GM12878 (cell line): ENCODE measurements around the gene DNMT3A. TPM values are rescaled to one million over a fixed set of nuclear protein-coding genes. Genes with fewer than 3 reads are reported as not detected.

ENCODE experiments used
- ATAC-seq: fragments of 200-7000 bp; cut with Tn5 transposase; 3 replicates; pipeline ENCODE4 v1.9.1; 2020; ENCODE audit warnings: mild to moderate bottlenecking, moderate library complexity
- BruUV-seq: library from RNA; stranded (reverse); fragments of 400-500 nt; replicated peaks from 2 replicates; lab custom pipeline; 2021; lab: Mats Ljungman, UMichigan
- CTCF ChIA-PET: fragments of 300-600 bp; sonication (Branson Sonifier 250); formaldehyde crosslinking; extraction: SDS; loops from one replicate; lab custom pipeline; 2021; ENCODE audit warnings: inconsistent platforms; lab: Yijun Ruan, JAX
- POLR2A ChIA-PET: fragments of 350-600 bp; formaldehyde crosslinking; extraction: SDS; loops from one replicate; lab custom pipeline; 2021; ENCODE audit warnings: inconsistent platforms; lab: Charles Lee
- RAD21 ChIA-PET: fragments of 300-600 bp; sonication (Branson Sonifier 250); formaldehyde crosslinking; loops from one replicate; lab custom pipeline; 2023; ENCODE audit warnings: antibody characterized with exemption; ENCODE audit not compliant: unreplicated experiment; lab: Charles Lee
- SMC1A ChIA-PET: fragments of 300-600 bp; sonication (Branson Sonifier 250); formaldehyde crosslinking; loops from one replicate; lab custom pipeline; 2023; ENCODE audit not compliant: unreplicated experiment, uncharacterized antibody; lab: Charles Lee
- DNase-seq: peaks from one replicate; pipeline ENCODE4 v3.0.0-alpha.2; 2011; ENCODE audit warnings: low read depth, low spot score
- FAIRE-seq: peaks from 3 replicates; lab custom pipeline; 2011; peaks lifted over from hg19 to GRCh38; lab: Jason Lieb, UNC
- H2AFZ ChIP-seq: 2 replicates; pipeline ENCODE4 v1.6.0; 2011; ENCODE audit warnings: low read depth, low read length, control low read depth; ENCODE audit not compliant: control insufficient read depth
- H3K27ac ChIP-seq: 2 replicates; pipeline ENCODE4 v1.5.1; 2011; ENCODE audit warnings: control low read depth; ENCODE audit not compliant: control insufficient read depth, insufficient read depth
- H3K27me3 ChIP-seq, 2 experiments: replicated peaks in 1 of 2; 2 replicates each; pipeline versions ENCODE4 v1.6.0 to v1.6.1; 2011; ENCODE audit warnings: low read length in 1 of 2; ENCODE audit not compliant: control insufficient read depth in 2 of 2, insufficient read depth in 2 of 2
- H3K36me3 ChIP-seq, 2 experiments: 2 replicates each; pipeline ENCODE4 v1.5.1; 2011; ENCODE audit warnings: low read length in 1 of 2; ENCODE audit not compliant: control insufficient read depth in 2 of 2, insufficient read depth in 2 of 2
- H3K4me1 ChIP-seq: 2 replicates; pipeline ENCODE4 v1.6.1; 2011; ENCODE audit warnings: mild to moderate bottlenecking, low read length, moderate library complexity, mixed read lengths; ENCODE audit not compliant: control insufficient read depth, insufficient read depth
- H3K4me2 ChIP-seq: 2 replicates; pipeline ENCODE4 v1.6.0; 2011; ENCODE audit warnings: control low read depth; ENCODE audit not compliant: control insufficient read depth, insufficient read depth
- H3K4me3 ChIP-seq: fragments of 200-600 bp; sonication (generic); 2 replicates; pipeline ENCODE4 v1.5.1; 2016
- H3K79me2 ChIP-seq: 2 replicates; pipeline ENCODE4 v1.6.0; 2011; ENCODE audit warnings: low read length; ENCODE audit not compliant: control insufficient read depth, insufficient read depth
- H3K9ac ChIP-seq: 2 replicates; pipeline ENCODE4 v1.8.0; 2011; ENCODE audit warnings: low read length, control low read depth, mixed read lengths; ENCODE audit not compliant: control insufficient read depth, insufficient read depth
- H3K9me3 ChIP-seq: replicated peaks from 3 replicates; pipeline ENCODE4 v1.5.1; 2011; ENCODE audit warnings: mild to moderate bottlenecking, low read length; ENCODE audit not compliant: control insufficient read depth, insufficient read depth
- H4K20me1 ChIP-seq: 2 replicates; pipeline ENCODE4 v1.6.0; 2011; ENCODE audit not compliant: control insufficient read depth, insufficient read depth
- ATF7 ChIP-seq: fragments of 450-650 bp; IDR thresholded peaks from 2 replicates; pipeline ENCODE4 v1.6.1; 2016; ENCODE audit warnings: low read depth, mild to moderate bottlenecking
- BACH1 ChIP-seq: fragments of 450-650 bp; IDR thresholded peaks from 2 replicates; pipeline ENCODE4 v1.6.1; 2017; ENCODE audit warnings: mild to moderate bottlenecking, borderline replicate concordance
- HSF1 ChIP-seq: fragments of 150-350 bp; IDR thresholded peaks from 2 replicates; pipeline ENCODE4 v1.6.1; 2014; ENCODE audit warnings: mild to moderate bottlenecking, low read depth, low read length
- IKZF1 ChIP-seq: fragments of 450-650 bp; conservative IDR thresholded peaks from 2 replicates; pipeline ENCODE4 v1.6.1; 2017; ENCODE audit warnings: antibody characterized with exemption, mild to moderate bottlenecking
- KDM1A ChIP-seq: fragments of 200-600 bp; sonication (generic); IDR thresholded peaks from 2 replicates; pipeline ENCODE4 v1.6.1; 2016; ENCODE audit warnings: borderline replicate concordance
- NRF1 ChIP-seq: conservative IDR thresholded peaks from 2 replicates; pipeline ENCODE4 v1.6.1; 2011; ENCODE audit warnings: mild to moderate bottlenecking, low read depth, low read length, improper control_type of control experiment
- TBL1XR1 ChIP-seq: IDR thresholded peaks from 2 replicates; pipeline ENCODE4 v1.6.1; 2012; ENCODE audit warnings: low read depth, low read length, improper control_type of control experiment
- WGBS: methylation state at CpG from one replicate; pipeline ENCODE4 v1.1.6; 2016; ENCODE audit warnings: low lambda C conversion rate; ENCODE audit not compliant: insufficient replicate concordance, insufficient coverage; ENCODE audit errors: missing lambda C conversion rate; 5-methylcytosine and 5-hydroxymethylcytosine counted together
- in situ Hi-C: fragments of 300-500 bp; cut with MboI; formaldehyde crosslinking; loops from 9 replicates; pipeline ENCODE4 v1.14.3; 2018; ENCODE audit warnings: mixed read lengths
- intact Hi-C: fragments of 100-400 bp; cut with micrococcal nuclease; formaldehyde crosslinking; loops from one replicate; pipeline ENCODE4 v1.14.2; 2022; ENCODE audit not compliant: unreplicated experiment
- polyA plus RNA-seq, 11 experiments: library from polyadenylated mRNA; depleted of rRNA in 4 of 11; unstranded in 6 of 11; stranded (reverse) in 5 of 11; fragments of >200 nt; fragmentation: Nextera tagmentation in 4 of 11; fragmentation: Illumina TruSeq in 1 of 11; extraction: Ambion mirVana in 4 of 11; extraction: Trizol in 1 of 11; gene quantifications; 1 replicate in 1 of 11; 2 replicates in 10 of 11; pipeline versions ENCODE4 v1.2.1 to v1.2.3, GENCODE V29; 2011 to 2016; ENCODE audit warnings: inconsistent platforms in 2 of 11, missing spikeins in 2 of 11, low read depth in 1 of 11
- total RNA-seq, 4 experiments: library from RNA; depleted of rRNA in 3 of 4; stranded (reverse); fragments of >200 nt in 3 of 4; fragmentation: Illumina TruSeq in 1 of 4; extraction: Trizol in 1 of 4; gene quantifications; 2 replicates each; pipeline versions ENCODE4 v1.2.1 to v1.2.3, GENCODE V29; 2013 to 2021

Gene DNMT3A
- total and polyA plus RNA-seq, 10 of the 15 experiments (the other 5 are each of a cell fraction or from before 2014, with no cell fraction given) = 7.4 to 51.6 (median 17.4) TPM

DNA sequence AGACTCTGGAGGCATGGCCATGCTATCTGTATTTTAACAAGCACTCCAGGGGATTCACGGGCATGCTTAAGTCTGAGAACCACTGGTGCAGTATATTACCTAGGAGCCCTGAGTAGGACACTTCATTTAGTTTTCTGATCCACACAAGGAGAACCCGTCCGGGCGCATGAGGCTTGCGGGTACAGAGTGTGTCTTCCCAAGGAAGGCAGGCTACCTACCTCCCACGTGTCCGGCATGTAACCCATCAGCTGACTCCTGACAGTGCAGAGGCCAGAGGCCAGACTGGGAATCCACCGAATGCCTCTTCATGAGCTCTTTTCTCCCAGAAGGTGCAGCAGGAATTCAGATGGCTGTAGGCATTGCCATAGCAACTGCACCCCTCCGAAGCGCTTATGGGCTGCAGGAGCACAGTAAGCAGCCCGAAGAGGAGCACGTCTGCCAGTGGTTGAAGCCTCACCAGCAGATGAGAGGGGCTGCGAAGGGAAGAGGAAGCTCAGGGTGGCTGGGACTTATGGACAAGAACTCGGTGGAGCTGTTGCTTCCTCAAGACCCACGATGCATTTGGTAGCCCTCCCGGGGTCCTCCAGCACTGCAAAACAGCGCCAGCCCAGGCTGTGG is 33.8 kb upstream of the DNMT3A start:
- DNase-seq = no peak
- intact Hi-C loops = no loop called here

More for the DNA sequence above, 33.8 kb upstream of the DNMT3A start:
- 82% methylated on average over 17 of the region's 17 CpGs for WGBS
- H3K79me2 ChIP-seq = no peaks in the 10 kb centered on the region
- H3K4me3 ChIP-seq = no peak overlapping the region
- no peak overlapping the region for H2AFZ ChIP-seq
- POLR2A ChIA-PET = interaction anchor here (0.7 to 8.6 kb wide), 9 partner anchors 9 to 143 kb away, joined by 3 to 73 read pairs (median 4); no protein-coding TSS in a partner anchor
- H3K9me3 ChIP-seq = no peaks in the 10 kb centered on the region; the same call in 2 of the 3 replicates
- no peak overlapping the region for H3K9ac ChIP-seq
- no peak overlapping the region for H3K4me2 ChIP-seq
- in situ Hi-C loops = no loop called here
- SMC1A ChIA-PET = interaction anchor here (1.0 to 13.4 kb wide), 17 partner anchors 10 to 209 kb away, joined by 3 to 92 read pairs (median 5); no protein-coding TSS in a partner anchor
- ATAC-seq (no peak), FAIRE-seq (no peak)
- no peaks in the 10 kb centered on the region for H3K36me3 ChIP-seq
- peaks cover 35% of the 10 kb centered on the region for H3K4me1 ChIP-seq
- RAD21 ChIA-PET = interaction anchor here (0.9 to 6.8 kb wide), 12 partner anchors 10 to 210 kb away, joined by 3 to 78 read pairs (median 6); no protein-coding TSS in a partner anchor
- no peaks in the 10 kb centered on the region for H3K27me3 ChIP-seq
- no peak for TF ChIP-seq ATF7
- no peak for TF ChIP-seq NRF1
- no peak for TF ChIP-seq HSF1
- no peak for TF ChIP-seq BACH1
- no peak for TF ChIP-seq KDM1A
- TF ChIP-seq IKZF1 = no peak
- TF ChIP-seq TBL1XR1 = no peak
- no TSS peak for BruUV-seq
- H3K27ac ChIP-seq = no peak overlapping the region
- CTCF ChIA-PET = interaction anchor here (0.7 to 8.5 kb wide), 20 partner anchors 10 to 289 kb away, joined by 3 to 126 read pairs (median 4); partner anchors contain the start of gene DNMT3A
- H4K20me1 ChIP-seq = no peaks in the 10 kb centered on the region
